ENCODE measurements around the gene DSEL. TPM values are rescaled to one million over a fixed set of nuclear protein-coding genes. Genes with fewer than 3 reads are reported as not detected.

The DSEL gene
- total RNA-seq, 2 donors from 2014 or later, result 0.72 to 1.6 TPM

GRCh38 chr18:67504739-67505138 is 11.8 kb downstream of the DSEL start:
- no peaks in the 10 kb centered on the region for H3K27me3 ChIP-seq
- no peak overlapping the region for H3K9ac ChIP-seq (ENCODE audit: low read depth in 2 of 2, low read length in 2 of 2)
- H3K4me1 ChIP-seq, result no peaks in the 10 kb centered on the region
- H3K9me3 ChIP-seq, result no peaks in the 10 kb centered on the region
- H3K36me3 ChIP-seq, result no peaks in the 10 kb centered on the region
- intact Hi-C loops (cut with DNase I), result no loop called here
- H3K27ac ChIP-seq, result no peak overlapping the region
- DNase-seq, result no peak
- H3K4me3 ChIP-seq, result no peak overlapping the region
- no peak for TF ChIP-seq CTCF (IDR thresholded peaks at IDR 0.05)

- Histone ChIP-seq H3K9me3 (no peaks in the 10 kb centered on the region), H3K9ac (ENCODE audit: low read depth in 2 of 2, low read length in 2 of 2) (no peak overlapping the region), H3K27me3 (no peaks in the 10 kb centered on the region), H3K27ac (no peak overlapping the region), H3K4me1 (no peaks in the 10 kb centered on the region), H3K36me3 (no peaks in the 10 kb centered on the region), H3K4me3 (no peak overlapping the region)
- intact Hi-C loops (cut with DNase I), result no loop called here
- TF ChIP-seq CTCF (IDR thresholded peaks at IDR 0.05), result no peak
- no peak for DNase-seq
Measured at GRCh38 chr18:67500522-67501205, 15.9 kb downstream of the DSEL start.

- no peaks in the 10 kb centered on the region for H3K27me3 ChIP-seq
- H3K36me3 ChIP-seq, result no peaks in the 10 kb centered on the region
- TF ChIP-seq CTCF (IDR thresholded peaks at IDR 0.05), result no peak
- H3K9ac ChIP-seq (ENCODE audit: low read depth in 2 of 2, low read length in 2 of 2), result no peak overlapping the region
- no peaks in the 10 kb centered on the region for H3K4me1 ChIP-seq
- H3K4me3 ChIP-seq, result no peak overlapping the region
- intact Hi-C loops (cut with DNase I), result no loop called here
- no peak overlapping the region for H3K27ac ChIP-seq
- no peak for DNase-seq
- H3K9me3 ChIP-seq, result no peaks in the 10 kb centered on the region
Measured at GRCh38 chr18:67496469-67496868, 20.1 kb downstream of the DSEL start.

- no peak for TF ChIP-seq CTCF (IDR thresholded peaks at IDR 0.05)
- H3K9me3 ChIP-seq, result no peaks in the 10 kb centered on the region
- intact Hi-C loops (cut with DNase I), result no loop called here
- H3K4me1 ChIP-seq, result no peaks in the 10 kb centered on the region
- H3K36me3 ChIP-seq, result no peaks in the 10 kb centered on the region
- H3K4me3 ChIP-seq, result no peak overlapping the region
- H3K27ac ChIP-seq, result no peak overlapping the region
- no peak for DNase-seq
- no peak overlapping the region for H3K9ac ChIP-seq (ENCODE audit: low read depth in 2 of 2, low read length in 2 of 2)
- no peaks in the 10 kb centered on the region for H3K27me3 ChIP-seq
Measured at GRCh38 chr18:67486534-67486933, 30.0 kb downstream of the DSEL start.

GRCh38 chr18:67485655-67486054 is 30.9 kb downstream of the DSEL start:
- no peak overlapping the region for H3K9ac ChIP-seq (ENCODE audit: low read depth in 2 of 2, low read length in 2 of 2)
- no peak for TF ChIP-seq CTCF (IDR thresholded peaks at IDR 0.05)
- no peaks in the 10 kb centered on the region for H3K36me3 ChIP-seq
- H3K27me3 ChIP-seq, result no peaks in the 10 kb centered on the region
- no peak overlapping the region for H3K27ac ChIP-seq
- H3K4me1 ChIP-seq, result no peaks in the 10 kb centered on the region
- H3K9me3 ChIP-seq, result no peaks in the 10 kb centered on the region
- intact Hi-C loops (cut with DNase I), result no loop called here
- no peak overlapping the region for H3K4me3 ChIP-seq
- no peak for DNase-seq

Measured in colonic mucosa (tissue), 4 donors.